ENCODE results near the gene BBS4. TPM values are rescaled to one million over a fixed set of nuclear protein-coding genes. Genes with fewer than 3 reads are reported as not detected.
"Not testable (repeated sequence)": the region's sequence is repeated elsewhere in the genome, so short reads cannot be mapped to it uniquely, and the experiment has no call there.

Gene BBS4
- total and polyA plus RNA-seq, 2 donors = 17.7 to 54.5 TPM

DNA sequence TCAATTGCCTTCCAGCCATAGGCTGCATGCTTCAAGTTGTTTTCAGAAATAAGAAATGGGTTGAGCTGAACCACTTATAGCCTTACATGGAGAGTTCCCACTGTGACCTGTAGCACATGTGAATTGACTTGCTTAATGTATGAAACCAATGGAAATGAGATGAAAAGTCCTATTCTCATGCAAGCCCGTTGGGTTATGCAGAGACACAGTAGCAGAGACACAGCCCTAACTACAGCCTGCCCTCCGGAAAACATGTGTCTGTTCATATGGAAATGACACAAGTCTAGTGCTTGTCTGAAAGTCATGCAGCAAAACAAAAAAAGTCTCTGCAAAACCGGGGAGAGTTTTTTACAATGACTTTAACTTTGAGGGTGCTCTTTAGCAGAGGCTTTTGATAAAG lies 14.5 kb upstream of the BBS4 start:
- Histone ChIP-seq H3K4me3 (ENCODE audit: low read depth, low read length) (no peak overlapping the region), H3K27ac (ENCODE audit: low read depth) (no peak overlapping the region), H3K36me3 (ENCODE audit: insufficient read depth) (no peaks in the 10 kb centered on the region), H3K4me1 (ENCODE audit: insufficient read depth) (no peaks in the 10 kb centered on the region)
- 17% methylated on average over 3 of the region's 3 CpGs for WGBS
- DNase-seq (ENCODE audit: extremely low spot score) = no peak

DNA sequence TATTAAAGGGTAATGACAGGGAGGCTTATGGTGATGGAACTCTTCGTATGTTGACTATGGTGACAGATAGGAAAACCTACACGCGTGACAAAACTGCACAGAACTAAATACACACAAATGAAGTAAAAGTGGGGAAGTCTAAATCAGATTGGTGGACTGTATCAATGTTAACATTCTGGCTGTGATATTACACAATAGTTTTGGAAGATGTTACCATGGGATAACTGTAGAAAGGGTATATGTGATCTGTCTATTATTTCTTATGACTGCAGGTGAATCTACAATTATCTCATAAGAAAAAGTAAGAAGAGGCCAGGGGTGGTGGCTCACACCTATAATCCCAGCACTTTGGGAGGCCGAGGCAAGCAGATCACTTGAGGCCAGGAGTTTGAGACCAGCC lies 9.2 kb upstream of the BBS4 start:
- Histone ChIP-seq H3K4me1 (ENCODE audit: insufficient read depth) (no peaks in the 10 kb centered on the region), H3K4me3 (ENCODE audit: low read depth, low read length) (no peak overlapping the region), H3K27ac (ENCODE audit: low read depth) (no peak overlapping the region), H3K36me3 (ENCODE audit: insufficient read depth) (no peaks in the 10 kb centered on the region)
- 87% methylated on average over 4 of the region's 4 CpGs for WGBS
- no peak for DNase-seq (ENCODE audit: extremely low spot score)

DNA sequence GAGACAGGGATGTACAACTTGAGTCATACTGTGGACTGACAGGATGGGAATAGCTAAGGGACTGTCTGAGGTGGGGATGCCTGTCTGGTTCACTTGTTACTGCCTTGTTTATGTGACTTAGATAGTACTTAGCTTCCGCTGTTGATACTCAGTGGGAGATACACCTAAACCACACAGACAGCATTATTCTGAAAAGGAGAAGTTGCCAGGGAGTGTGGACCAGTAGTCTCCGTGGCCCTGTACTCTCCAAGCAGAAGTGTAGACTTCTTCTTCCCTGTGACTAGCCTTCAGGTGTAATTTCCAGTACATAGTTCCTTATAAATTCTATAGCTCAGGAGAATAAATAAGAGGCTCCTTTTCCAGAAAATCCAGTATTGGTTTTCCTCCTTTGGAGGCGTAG lies 5.1 kb upstream of the BBS4 start:
- no peak for DNase-seq (ENCODE audit: extremely low spot score)
- no peaks in the 10 kb centered on the region for H3K4me1 ChIP-seq (ENCODE audit: insufficient read depth)
- 72% methylated on average over 3 of the region's 3 CpGs for WGBS
- H3K36me3 ChIP-seq (ENCODE audit: insufficient read depth) = no peaks in the 10 kb centered on the region
- H3K4me3 ChIP-seq (ENCODE audit: low read depth, low read length) = no peak overlapping the region
- no peak overlapping the region for H3K27ac ChIP-seq (ENCODE audit: low read depth)

DNA sequence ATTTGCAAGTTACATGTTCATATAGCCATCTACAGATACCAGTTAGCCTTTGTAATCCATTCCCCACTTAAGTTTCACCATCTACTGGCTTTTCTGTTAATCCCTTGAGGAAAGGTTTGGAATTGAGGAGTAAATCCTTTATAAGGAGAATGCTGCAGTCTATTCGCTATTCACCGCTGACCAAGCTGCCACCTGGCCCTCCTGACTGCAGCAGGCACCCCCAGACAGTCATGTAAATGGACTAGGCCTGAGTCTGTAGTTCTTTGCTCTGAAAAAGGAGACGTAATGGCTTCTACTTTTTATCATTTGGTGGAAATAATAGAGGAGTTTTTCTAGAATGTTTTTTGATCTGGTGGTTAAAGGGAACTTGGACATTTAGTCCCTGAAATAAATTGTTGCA lies 3.2 kb upstream of the BBS4 start:
- Histone ChIP-seq H3K27ac (ENCODE audit: low read depth) (no peak overlapping the region), H3K4me1 (ENCODE audit: insufficient read depth) (no peaks in the 10 kb centered on the region), H3K4me3 (ENCODE audit: low read depth, low read length) (no peak overlapping the region), H3K36me3 (ENCODE audit: insufficient read depth) (no peaks in the 10 kb centered on the region)
- 82% methylated on average over 3 of the region's 3 CpGs for WGBS
- no peak for DNase-seq (ENCODE audit: extremely low spot score)

DNA sequence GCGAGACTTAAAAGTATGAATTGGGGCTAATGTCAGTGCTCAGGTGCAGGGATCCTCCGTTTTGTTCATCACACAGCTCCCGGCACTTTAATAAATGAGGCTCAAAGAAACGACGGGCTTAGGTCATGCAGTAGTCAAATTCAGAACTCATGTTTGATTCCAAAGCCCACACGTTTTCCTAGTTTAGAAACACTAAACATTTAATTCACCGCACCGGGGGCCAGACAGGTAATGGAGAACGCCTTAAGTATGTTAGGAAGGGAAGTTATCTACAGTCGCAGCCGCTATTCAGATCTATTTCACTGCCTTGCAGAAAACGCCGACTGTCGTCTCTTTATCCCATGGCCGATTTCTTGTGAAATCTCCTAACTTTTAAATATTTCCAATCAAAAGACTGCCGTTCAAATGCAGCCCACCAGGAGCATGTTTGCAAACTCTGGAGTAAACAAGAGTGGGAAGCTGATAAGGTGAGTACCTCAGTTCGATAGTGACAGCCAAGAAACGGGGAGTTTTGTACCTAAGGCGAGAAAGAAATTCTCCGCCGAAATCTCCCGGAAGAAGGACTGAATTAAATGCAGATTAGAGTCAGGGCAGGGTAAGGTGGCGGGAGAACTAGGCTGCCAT lies 594 bp upstream of the BBS4 start:
- no peaks in the 10 kb centered on the region for H3K36me3 ChIP-seq (ENCODE audit: insufficient read depth)
- peak; percentile 11 for DNase-seq (ENCODE audit: extremely low spot score)
- no peaks in the 10 kb centered on the region for H3K4me1 ChIP-seq (ENCODE audit: insufficient read depth)
- peak overlapping the region; percentile 88 for H3K27ac ChIP-seq (ENCODE audit: low read depth)
- 25% methylated on average over 23 of the region's 23 CpGs for WGBS
- H3K4me3 ChIP-seq (ENCODE audit: low read depth, low read length) = peak overlapping the region; percentile 50

DNA sequence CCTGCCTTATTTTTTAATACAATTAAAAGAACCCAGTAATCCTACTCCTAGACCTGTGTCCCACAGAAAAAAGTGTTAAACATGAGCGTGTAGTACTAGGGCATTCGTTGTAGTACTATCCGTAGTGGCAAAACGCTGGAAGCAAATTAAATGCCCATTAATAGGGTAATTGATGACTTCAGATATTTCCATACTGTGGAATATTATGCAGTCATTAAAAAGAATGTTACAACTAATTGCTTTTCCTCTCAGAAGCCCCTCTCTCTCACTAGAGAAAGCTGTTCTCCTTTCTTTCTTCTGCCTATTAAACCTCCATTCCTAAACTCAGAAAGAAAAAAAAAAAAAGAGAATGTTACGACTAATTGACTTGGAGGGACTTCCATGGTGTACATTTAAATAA lies 2.7 kb downstream of the BBS4 start:
- H3K4me1 ChIP-seq (ENCODE audit: insufficient read depth) = no peaks in the 10 kb centered on the region
- DNase-seq (ENCODE audit: extremely low spot score) = no peak
- H3K27ac ChIP-seq (ENCODE audit: low read depth) = no peak overlapping the region
- WGBS = 98% methylated on average over 5 of the region's 5 CpGs
- H3K4me3 ChIP-seq (ENCODE audit: low read depth, low read length) = no peak overlapping the region
- H3K36me3 ChIP-seq (ENCODE audit: insufficient read depth) = no peaks in the 10 kb centered on the region

DNA sequence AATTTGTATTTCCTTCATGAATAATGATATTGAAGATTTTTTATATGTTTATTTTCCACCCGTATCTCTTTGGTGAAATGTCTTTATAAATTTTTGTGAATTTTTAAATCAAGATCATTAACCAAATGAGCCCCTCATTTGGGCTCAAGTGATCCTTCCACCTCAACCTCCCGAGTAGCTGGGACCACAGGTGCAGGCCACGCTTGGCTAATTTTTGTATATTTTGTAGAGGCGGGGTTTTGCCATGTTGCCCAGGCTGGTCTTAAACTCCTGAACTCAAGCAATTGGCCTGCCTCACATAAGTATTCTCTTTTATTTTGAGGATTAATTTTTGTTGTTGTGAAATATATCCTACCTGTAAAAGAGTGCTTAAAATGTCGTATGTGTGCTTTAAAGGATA lies 4.9 kb downstream of the BBS4 start:
- H3K27ac ChIP-seq (ENCODE audit: low read depth) = no peak overlapping the region
- WGBS = 85% methylated on average over 5 of the region's 5 CpGs
- H3K36me3 ChIP-seq (ENCODE audit: insufficient read depth) = no peaks in the 10 kb centered on the region
- no peaks in the 10 kb centered on the region for H3K4me1 ChIP-seq (ENCODE audit: insufficient read depth)
- DNase-seq (ENCODE audit: extremely low spot score) = no peak
- H3K4me3 ChIP-seq (ENCODE audit: low read depth, low read length) = no peak overlapping the region

DNA sequence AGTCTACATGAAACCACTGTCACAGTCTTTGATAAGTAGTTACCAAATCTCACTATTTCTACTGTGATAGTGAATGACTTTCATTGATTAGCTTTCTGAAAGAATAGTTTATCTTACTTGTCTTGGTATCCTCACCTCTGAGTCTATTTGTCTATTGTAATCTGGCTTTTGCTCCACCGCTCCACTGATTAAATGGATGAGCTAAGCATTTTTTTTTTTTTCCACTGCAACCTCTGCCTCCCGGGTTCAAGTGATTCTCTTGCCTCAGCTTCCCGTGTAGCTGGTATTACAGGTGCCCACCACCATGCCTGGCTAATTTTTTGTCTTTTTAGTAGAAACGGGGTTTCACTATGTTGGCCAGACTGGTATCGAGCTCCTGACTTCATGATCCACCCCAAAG lies 12.9 kb downstream of the BBS4 start:
- Histone ChIP-seq H3K27ac (ENCODE audit: low read depth) (no peak overlapping the region), H3K36me3 (ENCODE audit: insufficient read depth) (no peaks in the 10 kb centered on the region), H3K4me1 (ENCODE audit: insufficient read depth) (no peaks in the 10 kb centered on the region), H3K4me3 (ENCODE audit: low read depth, low read length) (no peak overlapping the region)
- 97% methylated on average over 5 of the region's 5 CpGs for WGBS
- DNase-seq (ENCODE audit: extremely low spot score) = no peak

DNA sequence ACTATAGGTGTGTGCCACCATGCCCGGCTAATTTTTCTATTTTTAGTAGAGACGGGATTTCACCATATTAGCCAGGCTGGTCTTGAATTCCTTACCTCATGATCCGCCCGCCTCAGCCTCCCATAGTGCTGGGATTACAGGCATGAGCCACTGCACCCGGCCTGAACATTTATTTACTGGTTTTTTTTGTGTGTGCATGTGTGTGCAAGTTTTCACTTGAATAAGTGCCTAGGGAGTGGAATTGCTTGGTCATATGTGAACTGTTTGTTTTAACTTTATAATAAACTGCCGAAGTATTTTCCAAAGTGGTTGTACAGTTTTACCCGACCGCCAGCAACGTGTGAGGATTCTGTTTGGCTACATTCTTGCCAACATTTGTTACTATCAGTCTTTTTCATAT lies 14.1 kb downstream of the BBS4 start:
- H3K36me3 ChIP-seq (ENCODE audit: insufficient read depth) = no peaks in the 10 kb centered on the region
- H3K27ac ChIP-seq (ENCODE audit: low read depth) = no peak overlapping the region
- H3K4me3 ChIP-seq (ENCODE audit: low read depth, low read length) = no peak overlapping the region
- DNase-seq (ENCODE audit: extremely low spot score) = no peak
- no peaks in the 10 kb centered on the region for H3K4me1 ChIP-seq (ENCODE audit: insufficient read depth)
- 85% methylated on average over 9 of the region's 9 CpGs for WGBS

DNA sequence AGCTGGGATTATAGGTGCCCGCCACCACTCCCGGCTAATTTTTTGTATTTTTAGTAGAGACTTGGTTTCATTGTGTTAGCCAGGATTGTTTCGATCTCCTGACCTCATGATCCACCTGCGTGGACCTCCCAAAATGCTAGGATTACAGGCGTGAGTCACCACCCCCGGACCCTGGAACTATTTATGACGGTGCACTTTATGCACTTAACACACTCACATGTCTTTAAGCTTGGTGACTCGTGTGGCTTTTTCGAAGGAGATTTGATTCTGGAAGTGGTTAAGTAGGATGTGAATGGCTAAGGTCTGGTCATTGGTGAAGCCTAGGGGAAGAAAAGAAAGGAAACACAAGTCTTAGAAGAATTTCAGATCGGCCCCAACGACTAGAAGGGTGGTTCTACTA lies 20.3 kb downstream of the BBS4 start:
- no peak for DNase-seq (ENCODE audit: extremely low spot score)
- H3K4me3 ChIP-seq (ENCODE audit: low read depth, low read length) = no peak overlapping the region
- H3K27ac ChIP-seq (ENCODE audit: low read depth) = no peak overlapping the region
- no peaks in the 10 kb centered on the region for H3K4me1 ChIP-seq (ENCODE audit: insufficient read depth)
- no peaks in the 10 kb centered on the region for H3K36me3 ChIP-seq (ENCODE audit: insufficient read depth)
- WGBS = 92% methylated on average over 11 of the region's 11 CpGs

DNA sequence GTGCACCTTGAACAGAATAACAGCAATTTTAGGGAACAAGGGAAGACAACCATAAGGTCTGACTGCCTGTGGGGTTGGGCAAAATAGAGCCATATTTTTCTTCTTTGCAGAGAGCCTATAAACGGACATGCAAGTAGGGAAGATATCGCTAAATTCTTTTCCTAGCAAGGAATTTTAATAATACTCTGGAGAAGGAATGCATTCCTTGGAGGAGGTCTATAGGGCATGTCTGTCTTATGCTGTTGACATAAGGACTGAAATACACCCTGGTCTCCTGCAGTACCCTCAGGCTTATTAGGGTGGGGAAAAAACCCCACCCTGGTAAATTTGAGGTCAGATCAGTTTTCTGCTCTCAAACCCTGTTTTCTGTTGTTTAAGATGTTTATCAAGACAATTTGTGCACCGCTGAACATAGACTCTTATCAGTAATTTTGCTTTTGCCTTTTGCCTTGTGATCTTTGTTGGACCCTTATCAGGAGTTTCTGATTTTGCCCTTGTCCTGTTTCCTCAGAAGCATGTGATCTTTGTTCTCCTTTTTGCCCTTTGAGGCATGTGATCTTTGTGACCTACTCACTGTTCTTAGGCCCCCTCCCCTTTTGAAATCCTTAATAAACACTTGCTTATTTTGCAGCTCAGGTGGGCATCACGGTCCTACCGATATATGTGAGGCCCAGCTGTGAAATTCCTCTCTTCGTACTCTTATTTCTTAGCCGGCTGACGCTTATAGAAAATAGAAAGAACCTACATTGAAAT lies 22.7 kb downstream of the BBS4 start:
- H3K4me3 ChIP-seq (ENCODE audit: low read depth, low read length); H3K36me3 ChIP-seq (ENCODE audit: insufficient read depth); H3K4me1 ChIP-seq (ENCODE audit: insufficient read depth); DNase-seq (ENCODE audit: extremely low spot score); H3K27ac ChIP-seq (ENCODE audit: low read depth): not testable (repeated sequence)
- 79% methylated on average over 8 of the region's 8 CpGs for WGBS

DNA sequence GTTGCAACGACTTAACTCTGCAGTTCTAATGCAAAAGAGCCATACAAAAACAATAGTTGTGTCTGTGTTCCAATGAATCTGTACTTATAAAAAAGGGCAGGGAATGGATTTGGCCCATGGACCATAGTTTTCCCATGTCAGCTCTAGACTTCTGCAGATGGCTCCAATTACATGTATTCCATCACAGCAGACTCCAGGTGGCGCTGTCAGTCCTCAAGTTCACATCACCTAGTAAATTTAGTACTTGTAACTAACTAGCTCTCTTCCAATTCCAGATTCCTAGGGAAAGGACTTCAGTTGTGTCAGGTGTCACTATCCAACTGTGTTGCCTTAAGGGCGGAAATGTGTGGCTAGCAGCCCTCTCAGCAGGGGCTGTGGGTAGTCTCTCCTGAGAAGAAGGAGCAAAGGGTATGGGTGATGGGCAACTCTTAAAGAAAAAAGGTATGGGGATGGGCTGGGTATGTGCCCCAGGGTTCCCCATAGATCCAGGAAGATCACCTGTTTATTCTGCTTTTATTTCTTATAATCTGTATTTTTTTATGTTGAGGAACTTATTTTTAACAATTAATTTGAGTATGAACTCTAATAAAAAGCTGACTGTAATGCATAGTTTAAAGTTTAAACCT lies 36.2 kb downstream of the BBS4 start:
- WGBS = 37% methylated on average over 3 of the region's 3 CpGs
- Histone ChIP-seq H3K36me3 (ENCODE audit: insufficient read depth) (peaks cover 2% of the 10 kb centered on the region), H3K4me1 (ENCODE audit: insufficient read depth) (no peaks in the 10 kb centered on the region), H3K27ac (ENCODE audit: low read depth) (no peak overlapping the region), H3K4me3 (ENCODE audit: low read depth, low read length) (no peak overlapping the region)
- DNase-seq (ENCODE audit: extremely low spot score) = no peak

DNA sequence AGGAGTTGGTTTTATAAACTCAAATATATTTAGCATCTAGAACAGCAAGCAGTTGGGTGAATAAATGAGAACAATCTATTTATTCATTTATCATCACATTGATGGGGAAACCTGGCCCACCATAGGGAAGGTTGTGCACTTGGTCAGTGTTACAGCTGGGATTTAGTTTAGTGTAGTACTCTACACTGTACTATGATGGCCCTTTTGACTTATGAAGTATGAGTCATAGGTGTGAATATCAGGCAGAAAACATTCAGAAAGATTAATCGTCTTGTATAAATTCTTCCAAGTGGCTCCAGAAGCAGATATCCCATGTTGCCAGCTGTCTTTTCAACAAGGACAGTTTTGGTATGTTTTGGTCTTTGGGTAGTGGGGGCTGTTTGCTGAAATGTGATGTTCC lies 38.0 kb downstream of the BBS4 start:
- H3K4me3 ChIP-seq (ENCODE audit: low read depth, low read length) = no peak overlapping the region
- H3K36me3 ChIP-seq (ENCODE audit: insufficient read depth) = no peaks in the 10 kb centered on the region
- DNase-seq (ENCODE audit: extremely low spot score) = no peak
- WGBS = 86% methylated on average over 1 of the region's 1 CpG
- no peak overlapping the region for H3K27ac ChIP-seq (ENCODE audit: low read depth)
- H3K4me1 ChIP-seq (ENCODE audit: insufficient read depth) = no peaks in the 10 kb centered on the region

DNA sequence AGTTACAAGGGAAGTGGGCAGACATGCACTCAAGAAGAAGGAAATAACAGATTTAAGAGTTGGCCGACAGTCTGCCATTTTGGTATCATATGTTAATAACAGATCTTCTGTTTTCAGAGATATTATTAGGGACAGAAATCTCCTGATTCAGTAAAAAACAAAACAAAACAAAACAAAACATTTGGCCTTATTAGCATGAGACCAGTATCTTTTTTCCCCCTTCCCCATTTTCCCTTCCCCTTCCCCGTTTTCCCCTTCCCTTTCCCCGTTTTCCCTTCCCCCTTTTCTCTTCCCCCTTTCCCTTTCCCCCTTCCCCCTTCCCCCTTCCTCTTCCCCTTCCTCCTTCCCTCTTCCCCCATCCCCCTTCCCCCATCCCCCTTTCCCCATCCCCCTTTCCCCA lies 39.4 kb downstream of the BBS4 start:
- Histone ChIP-seq H3K4me1 (ENCODE audit: insufficient read depth) (no peaks in the 10 kb centered on the region), H3K36me3 (ENCODE audit: insufficient read depth) (no peaks in the 10 kb centered on the region), H3K4me3 (ENCODE audit: low read depth, low read length) (no peak overlapping the region), H3K27ac (ENCODE audit: low read depth) (no peak overlapping the region)
- DNase-seq (ENCODE audit: extremely low spot score) = no peak
- WGBS = 91% methylated on average over 3 of the region's 3 CpGs
